HG03045 (cell line): ENCODE results near the gene TERB1.

Source experiments
- ATAC-seq: cut with Tn5 transposase; IDR thresholded peaks from one replicate; pipeline ENCODE4 v1.9.1; 2021; ENCODE audit warnings: mild to moderate bottlenecking, moderate library complexity; ENCODE audit not compliant: unreplicated experiment

Gene TERB1

GRCh38 chr16:66750279-66751052 lies 50.9 kb downstream of the TERB1 start:
- no peak for ATAC-seq

- no peak for ATAC-seq
Measured at GRCh38 chr16:66746682-66747081, 54.7 kb downstream of the TERB1 start.

- no peak for ATAC-seq
Measured at GRCh38 chr16:66746048-66746447, 55.3 kb downstream of the TERB1 start.

GRCh38 chr16:66741950-66742808 lies 59.2 kb downstream of the TERB1 start:
- no peak for ATAC-seq

- no peak for ATAC-seq
Measured at GRCh38 chr16:66741169-66741900, 60.0 kb downstream of the TERB1 start.

GRCh38 chr16:66740533-66740932 lies 60.9 kb downstream of the TERB1 start:
- ATAC-seq, result no peak

- ATAC-seq, result no peak
Measured at GRCh38 chr16:66740010-66740409, 61.4 kb downstream of the TERB1 start.

- ATAC-seq, result no peak
Measured at GRCh38 chr16:66735891-66736290, 65.5 kb downstream of the TERB1 start.

GRCh38 chr16:66731101-66731500 lies 70.3 kb downstream of the TERB1 start:
- no peak for ATAC-seq

- no peak for ATAC-seq
Measured at GRCh38 chr16:66728804-66729203, 72.6 kb downstream of the TERB1 start.

- ATAC-seq, result no peak
Measured at GRCh38 chr16:66728117-66728787, 73.1 kb downstream of the TERB1 start.

- no peak for ATAC-seq
Measured at GRCh38 chr16:66720766-66721165, 80.6 kb downstream of the TERB1 start.

- no peak for ATAC-seq
Measured at GRCh38 chr16:66719246-66719645, 82.1 kb downstream of the TERB1 start.

- no peak for ATAC-seq
Measured at GRCh38 chr16:66717776-66718175, 83.6 kb downstream of the TERB1 start.

- ATAC-seq, result no peak
Measured at GRCh38 chr16:66717112-66717675, 84.2 kb downstream of the TERB1 start.

GRCh38 chr16:66714654-66715307 lies 86.6 kb downstream of the TERB1 start:
- no peak for ATAC-seq

GRCh38 chr16:66714062-66714461 lies 87.3 kb downstream of the TERB1 start:
- ATAC-seq, result no peak

- ATAC-seq, result no peak
Measured at GRCh38 chr16:66713076-66713475, 88.3 kb downstream of the TERB1 start.

GRCh38 chr16:66712512-66712911 lies 88.9 kb downstream of the TERB1 start:
- no peak for ATAC-seq

- ATAC-seq, result no peak
Measured at GRCh38 chr16:66711581-66711980, 89.8 kb downstream of the TERB1 start.
